Body of pancreas (tissue), 4 donors: ENCODE results near the gene ADAMTS16. TPM values are rescaled to one million over a fixed set of nuclear protein-coding genes. Genes with fewer than 3 reads are reported as not detected.

Source experiments
- ATAC-seq: fragments of 150-250 bp; one replicate; pipeline ENCODE4 v1.9.1; 2016
- DNase-seq, 4 donors: peaks; one replicate each; pipeline ENCODE4 v3.0.0-alpha.2; 2019
- H3K27ac ChIP-seq, 4 donors: fragments of 200-600 bp; sonication (generic); 1 replicate in 3 of 4; 2 replicates in 1 of 4; pipeline versions ENCODE4 v1.5.1 to v1.6.1; 2016 to 2019; ENCODE audit warnings: mild to moderate bottlenecking in 1 of 4, mixed read lengths in 1 of 4, moderate library complexity in 1 of 4
- H3K27me3 ChIP-seq, 2 donors: fragments of 200-600 bp; sonication (generic); one replicate each; pipeline ENCODE4 v1.6.0; 2016; ENCODE audit warnings: mild to moderate bottlenecking in 1 of 2
- H3K36me3 ChIP-seq, 2 donors: fragments of 200-600 bp; sonication (generic); replicated peaks in 1 of 2; 2 replicates each; pipeline ENCODE4 v1.5.1; 2016; ENCODE audit warnings: low read depth in 2 of 2; ENCODE audit not compliant: insufficient read depth in 1 of 2
- H3K4me1 ChIP-seq: fragments of 200-600 bp; sonication (generic); one replicate; pipeline ENCODE4 v1.6.0; 2016
- H3K4me3 ChIP-seq, 2 donors: fragments of 200-600 bp; sonication (generic); 1 replicate in 1 of 2; 2 replicates in 1 of 2; pipeline ENCODE4 v1.5.1; 2016 to 2019
- H3K9me3 ChIP-seq, 3 donors: fragments of 200-600 bp; sonication (generic); 1 replicate in 2 of 3; 2 replicates in 1 of 3; pipeline ENCODE4 v1.5.1; 2016
- CTCF ChIP-seq, 7 experiments: fragments of 450-650 bp in 4 of 7; fragments of 200-600 bp in 3 of 7; sonication (generic) in 3 of 7; IDR thresholded peaks; one replicate each; pipeline ENCODE4 v1.5.1; 2016 to 2019; ENCODE audit warnings: antibody characterized with exemption in 7 of 7
- POLR2A ChIP-seq, 3 donors: fragments of 450-650 bp; IDR thresholded peaks; one replicate each; pipeline ENCODE4 v1.6.1; 2016; ENCODE audit warnings: antibody characterized with exemption in 3 of 3, mild to moderate bottlenecking in 2 of 3
- WGBS, 2 donors: methylation state at CpG; one replicate each; pipeline ENCODE4 v1.1.5; 2017; 5-methylcytosine and 5-hydroxymethylcytosine counted together
- intact Hi-C: fragments of 100-400 bp; cut with DNase I; formaldehyde crosslinking; loops from one replicate; pipeline ENCODE4 v1.15.1; 2023
- total RNA-seq, 2 donors: library from RNA; depleted of rRNA; stranded (reverse); fragments of >200 nt; gene quantifications; one replicate each; pipeline ENCODE4 v1.1.0, GENCODE V29; 2016

ADAMTS16 gene
- total RNA-seq, 2 donors from 2014 or later, result 1.8 to 5.6 TPM

- Histone ChIP-seq H3K27me3 (no peaks in the 10 kb centered on the region), H3K4me1 (no peaks in the 10 kb centered on the region), H3K9me3 (no peaks in the 10 kb centered on the region), H3K4me3 (no peak overlapping the region), H3K36me3 (no peaks in the 10 kb centered on the region), H3K27ac (no peak overlapping the region)
- DNase-seq, result no peak
- no peak for TF ChIP-seq CTCF (IDR thresholded peaks at IDR 0.05)
- no peak for TF ChIP-seq POLR2A (IDR thresholded peaks at IDR 0.05)
- no peak for ATAC-seq
- 68 to 71% methylated on average over 10 of the region's 10 CpGs for WGBS, 2 donors
- intact Hi-C loops, result no loop called here
Observed at GRCh38 chr5:5290674-5291334, 150.7 kb downstream of the ADAMTS16 start.

- Histone ChIP-seq H3K9me3 (no peaks in the 10 kb centered on the region), H3K27me3 (no peaks in the 10 kb centered on the region), H3K4me3 (no peak overlapping the region), H3K36me3 (no peaks in the 10 kb centered on the region), H3K27ac (no peak overlapping the region), H3K4me1 (no peaks in the 10 kb centered on the region)
- no peak for ATAC-seq
- no peak for DNase-seq
- 57 to 62% methylated on average over 6 to 7 of the region's 7 CpGs for WGBS, 2 donors
- TF ChIP-seq CTCF (IDR thresholded peaks at IDR 0.05) (no peak), POLR2A (IDR thresholded peaks at IDR 0.05) (no peak)
- intact Hi-C loops, result no loop called here
Observed at GRCh38 chr5:5291357-5291756, 151.2 kb downstream of the ADAMTS16 start.

- no peaks in the 10 kb centered on the region for H3K4me1 ChIP-seq
- H3K9me3 ChIP-seq, result no peaks in the 10 kb centered on the region
- H3K27ac ChIP-seq, result no peak overlapping the region
- DNase-seq (no peak), ATAC-seq (no peak)
- H3K27me3 ChIP-seq, result no peaks in the 10 kb centered on the region
- H3K4me3 ChIP-seq, result no peak overlapping the region
- WGBS, 2 donors, result 60 to 77% methylated on average over 5 of the region's 5 CpGs
- intact Hi-C loops, result no loop called here
- no peaks in the 10 kb centered on the region for H3K36me3 ChIP-seq
- no peak for TF ChIP-seq CTCF (IDR thresholded peaks at IDR 0.05)
- TF ChIP-seq POLR2A (IDR thresholded peaks at IDR 0.05), result no peak
Observed at GRCh38 chr5:5293029-5293428, 152.9 kb downstream of the ADAMTS16 start.

- no peak for ATAC-seq
- TF ChIP-seq POLR2A (IDR thresholded peaks at IDR 0.05) (no peak), CTCF (IDR thresholded peaks at IDR 0.05) (no peak)
- 63 to 90% methylated on average over 1 of the region's 1 CpG for WGBS, 2 donors
- Histone ChIP-seq H3K9me3 (no peaks in the 10 kb centered on the region), H3K4me1 (no peaks in the 10 kb centered on the region), H3K4me3 (no peak overlapping the region), H3K27me3 (no peaks in the 10 kb centered on the region), H3K27ac (no peak overlapping the region), H3K36me3 (no peaks in the 10 kb centered on the region)
- intact Hi-C loops, result no loop called here
- no peak for DNase-seq
Observed at GRCh38 chr5:5294429-5294828, 154.3 kb downstream of the ADAMTS16 start.

- H3K36me3 ChIP-seq, result no peaks in the 10 kb centered on the region
- no peak for ATAC-seq
- TF ChIP-seq CTCF (IDR thresholded peaks at IDR 0.05) (no peak), POLR2A (IDR thresholded peaks at IDR 0.05) (no peak)
- no peaks in the 10 kb centered on the region for H3K4me1 ChIP-seq
- H3K27me3 ChIP-seq, result no peaks in the 10 kb centered on the region
- H3K27ac ChIP-seq, result no peak overlapping the region
- no peaks in the 10 kb centered on the region for H3K9me3 ChIP-seq
- no peak overlapping the region for H3K4me3 ChIP-seq
- 57 to 68% methylated on average over 4 of the region's 4 CpGs for WGBS, 2 donors
- no peak for DNase-seq
- intact Hi-C loops, result no loop called here
Observed at GRCh38 chr5:5295351-5295750, 155.2 kb downstream of the ADAMTS16 start.
